Activated CD8-positive, alpha-beta memory T cell treated with anti-CD3 and anti-CD28 coated beads, Interleukin-2, amount 50 U/mL, for 48 hours (primary cell): Measurements from ENCODE around the gene MIGA1.
"Not testable (repeated sequence)": the region's sequence is repeated elsewhere in the genome, so short reads cannot be mapped to it uniquely, and the experiment has no call there.

Source experiments
- DNase-seq: peaks from one replicate; pipeline ENCODE4 v3.0.0-alpha.2; 2020

MIGA1 gene

DNA sequence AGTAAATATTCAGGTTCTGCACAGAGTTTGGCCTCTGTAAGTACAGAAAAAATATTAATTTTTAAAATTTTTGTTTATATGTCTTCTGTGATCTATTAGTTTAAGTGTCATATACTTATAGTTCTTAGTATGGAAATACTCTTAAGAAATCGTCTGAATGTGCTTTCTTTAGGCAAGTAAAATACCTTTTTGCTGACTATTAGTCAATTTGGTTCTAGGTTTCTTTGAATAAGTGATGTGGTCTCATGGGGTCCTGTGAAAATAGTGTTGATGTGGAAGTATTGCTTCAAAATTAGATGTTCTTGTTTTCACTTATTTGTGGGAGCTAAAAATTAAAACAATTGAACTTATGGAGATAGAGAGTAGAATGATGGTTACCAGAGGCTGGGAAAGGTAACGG lies 23.9 kb downstream of the MIGA1 start:
- no peak for DNase-seq

DNA sequence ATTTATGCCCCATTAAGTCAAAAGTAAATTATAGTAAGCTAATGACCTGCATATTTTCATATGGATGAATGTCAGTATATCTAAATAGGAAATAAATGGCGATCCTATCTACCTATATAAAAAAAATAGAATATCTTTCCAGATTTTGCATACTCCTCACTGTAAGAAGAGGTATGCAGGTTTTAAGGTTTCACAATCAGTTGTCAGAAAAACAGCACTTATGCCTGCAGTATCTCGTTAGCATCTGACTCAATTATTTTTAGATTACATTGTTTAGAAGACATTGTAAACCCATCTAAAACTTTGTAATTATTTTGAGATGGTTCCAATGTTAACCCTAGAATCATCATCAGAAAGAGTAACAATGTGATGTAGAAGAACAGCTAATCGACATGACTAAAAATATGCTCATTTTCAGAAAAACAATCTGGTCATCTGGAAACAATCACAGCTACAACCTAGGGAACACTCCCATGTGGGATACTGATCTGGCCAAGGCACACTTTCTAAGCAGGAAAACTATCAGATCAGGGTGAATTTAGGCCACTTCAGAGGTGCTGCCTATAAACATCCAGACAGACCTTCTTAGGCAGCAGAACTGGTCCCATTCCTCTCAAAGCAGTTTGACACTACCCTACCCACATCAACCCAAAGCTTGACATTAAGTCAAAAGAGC lies 30.5 kb downstream of the MIGA1 start:
- not testable (repeated sequence) for DNase-seq

DNA sequence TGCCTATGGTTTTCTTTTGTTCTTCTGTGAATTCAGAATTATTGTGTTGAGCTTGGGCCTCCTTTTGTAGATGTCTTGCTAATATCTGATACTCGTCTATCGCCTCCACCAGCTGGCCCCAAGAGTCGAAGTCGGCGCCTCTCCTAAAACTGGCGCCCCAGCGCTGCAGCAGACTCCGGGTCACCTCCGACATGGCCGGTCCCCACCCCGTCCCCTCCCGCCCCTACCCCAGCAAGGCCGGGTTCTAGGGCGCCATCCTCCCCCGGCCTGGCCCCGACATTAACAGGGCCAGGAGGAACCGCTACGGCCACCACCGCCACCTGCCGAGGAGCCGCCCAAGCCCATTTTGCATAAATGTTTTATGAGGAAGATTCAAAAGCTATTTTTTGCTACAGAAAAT lies 32.1 kb downstream of the MIGA1 start:
- DNase-seq: not testable (repeated sequence)

DNA sequence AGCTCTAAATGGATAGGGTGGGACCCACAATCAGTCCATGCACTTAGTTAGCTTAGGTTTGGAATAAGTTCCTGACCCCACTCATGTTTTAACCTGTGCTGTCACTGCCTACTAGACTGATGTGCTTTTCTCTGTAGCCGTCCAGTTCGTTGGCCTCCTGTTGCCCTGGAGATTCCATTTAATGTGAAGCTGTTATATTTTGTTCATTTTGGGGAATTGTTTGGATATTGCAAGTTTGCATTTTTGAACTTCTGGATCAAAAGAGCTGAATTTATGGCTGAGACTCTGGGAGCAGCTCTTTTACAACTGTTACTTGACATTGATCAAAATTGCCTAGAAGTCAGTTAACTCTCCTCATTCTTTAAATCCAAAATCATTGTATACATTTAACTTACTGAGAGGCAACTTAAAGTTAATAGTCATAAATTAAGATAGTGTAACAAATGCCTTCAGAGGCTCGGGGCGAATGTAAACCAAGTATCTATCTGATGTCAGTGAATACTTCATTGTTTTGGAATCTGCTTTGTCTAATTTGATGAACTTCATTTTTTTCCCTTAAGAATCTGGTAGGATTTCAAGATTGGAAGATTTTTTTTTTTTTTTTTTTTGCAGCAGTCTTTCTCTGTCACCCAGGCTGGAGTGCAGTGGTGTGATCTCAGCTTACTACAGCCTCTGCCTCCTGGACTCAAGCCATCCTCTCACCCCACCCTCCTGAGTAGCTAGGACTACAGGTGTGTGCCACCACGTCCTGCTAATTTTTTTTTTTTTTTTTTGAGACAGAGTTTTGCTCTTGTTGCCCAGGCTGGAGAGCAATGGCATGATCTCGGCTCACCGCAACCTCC lies 38.1 kb downstream of the MIGA1 start:
- no peak for DNase-seq

DNA sequence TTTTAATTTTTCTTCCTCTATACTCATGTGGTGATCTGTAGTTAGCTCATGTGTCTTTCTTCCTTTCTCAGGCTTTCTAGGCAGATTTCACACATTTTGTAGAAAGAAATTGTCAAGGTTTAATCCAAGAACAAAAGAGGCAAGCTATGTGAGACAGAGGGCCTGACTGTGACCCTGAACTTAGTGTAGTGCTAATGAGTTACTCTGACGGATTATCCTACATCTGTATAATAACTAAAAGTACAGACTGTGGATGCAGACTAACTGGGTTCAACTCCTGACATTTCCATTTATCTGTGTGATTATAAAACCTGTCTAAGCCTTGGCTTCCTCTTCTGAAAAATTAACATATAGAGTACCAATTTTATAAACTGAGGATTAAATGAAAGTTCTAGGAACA lies 40.7 kb downstream of the MIGA1 start:
- no peak for DNase-seq

DNA sequence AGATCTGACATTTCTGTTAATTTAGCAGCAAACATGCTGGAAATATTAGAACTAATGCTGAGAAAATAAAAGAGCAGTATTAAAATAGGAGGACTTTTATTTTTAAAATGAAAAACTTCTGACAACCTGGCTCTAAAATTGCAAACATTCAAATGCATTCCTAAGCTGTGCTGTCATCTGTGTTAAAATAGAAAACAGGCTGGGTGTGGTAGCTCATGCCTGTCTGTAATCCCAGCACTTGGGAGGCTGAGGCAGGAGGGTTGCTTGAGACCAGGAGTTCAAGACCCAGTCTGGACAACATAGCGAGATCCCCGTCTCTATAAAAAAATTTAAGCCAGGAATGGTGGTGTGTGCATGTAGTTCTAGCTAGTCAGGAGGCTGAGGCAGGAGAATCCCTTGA lies 44.6 kb downstream of the MIGA1 start:
- no peak for DNase-seq

DNA sequence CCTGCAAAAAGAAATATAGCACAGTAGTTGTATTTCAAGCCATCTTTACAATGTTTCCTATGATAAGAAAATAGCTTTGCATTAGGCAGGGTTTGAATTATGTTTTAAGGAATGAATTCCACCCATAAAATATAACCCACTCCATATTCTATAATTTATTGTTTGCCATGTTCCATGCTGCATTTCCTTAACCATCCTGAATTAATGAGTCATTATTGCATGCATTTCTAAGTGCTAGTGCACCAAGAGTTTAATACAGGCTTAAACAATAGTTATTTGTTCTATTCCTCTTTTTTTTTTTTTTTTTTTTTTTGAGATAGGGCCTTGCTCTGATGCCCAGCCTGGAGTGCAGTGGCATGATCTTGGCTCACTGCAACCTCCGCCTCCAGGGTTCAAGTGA lies 45.2 kb downstream of the MIGA1 start:
- DNase-seq: no peak

DNA sequence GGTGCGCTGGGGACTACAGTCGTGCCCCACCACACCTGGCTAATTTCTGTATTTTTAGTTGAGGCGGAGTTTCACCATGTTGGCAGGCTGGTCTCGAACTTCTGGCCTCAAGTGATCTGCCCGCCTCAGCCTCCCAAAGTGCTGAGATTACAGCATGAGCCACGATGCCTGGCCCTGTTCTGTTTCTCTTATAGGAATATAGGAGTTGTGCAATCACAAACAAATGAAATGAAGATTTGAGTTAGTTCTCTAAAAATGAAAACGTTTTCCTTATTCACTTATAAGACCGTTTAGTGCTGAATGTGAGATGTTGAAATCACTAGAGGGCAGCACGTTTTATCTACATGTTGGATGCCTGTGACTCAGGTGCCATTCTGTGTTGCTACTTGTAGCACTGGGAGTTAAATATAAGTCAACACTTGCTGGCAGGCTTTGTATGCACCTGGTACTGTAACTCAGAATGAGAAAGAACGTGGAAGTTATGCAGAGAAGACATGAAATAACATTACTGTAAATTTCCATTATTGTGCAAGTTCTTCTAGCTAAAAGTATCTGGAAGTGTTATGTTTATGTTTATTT lies 45.8 kb downstream of the MIGA1 start:
- no peak for DNase-seq

DNA sequence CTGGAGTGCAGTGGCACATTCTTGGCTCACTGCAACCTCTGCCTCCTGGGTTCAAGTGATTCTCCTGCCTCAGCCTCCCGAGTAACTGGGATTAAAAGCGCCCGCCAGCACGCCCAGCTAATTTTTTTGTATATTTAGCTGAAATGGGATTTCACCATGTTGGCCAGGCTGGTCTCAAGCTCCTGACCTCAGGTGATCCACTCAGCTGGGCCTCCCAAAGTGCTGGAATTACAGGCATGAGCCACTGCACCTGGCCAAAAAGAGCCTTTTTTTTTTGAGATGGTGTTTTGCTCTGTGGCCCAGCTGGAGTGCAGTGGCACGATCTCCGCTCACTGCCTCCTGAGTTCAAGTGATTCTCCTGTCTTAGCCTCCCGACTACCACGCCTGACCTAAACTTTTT lies 47.4 kb downstream of the MIGA1 start:
- not testable (repeated sequence) for DNase-seq

DNA sequence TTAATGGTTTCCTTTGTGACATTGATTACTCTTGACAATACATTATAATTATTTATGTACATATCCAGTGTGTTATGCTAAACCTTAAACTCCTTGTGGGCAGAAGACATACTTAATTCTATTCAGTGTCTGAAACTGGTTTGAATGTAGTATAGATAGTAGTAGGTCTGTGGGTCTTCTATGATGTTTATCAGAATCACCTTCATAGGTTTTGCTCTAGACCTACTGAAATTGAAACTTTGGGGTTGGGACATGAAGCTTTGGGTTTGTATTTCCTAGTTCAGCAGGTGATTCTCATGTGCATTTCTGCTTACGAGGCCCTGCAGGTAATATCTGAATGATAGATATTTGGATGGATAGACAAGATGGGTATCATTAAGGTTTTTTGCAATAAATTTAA lies 48.6 kb downstream of the MIGA1 start:
- DNase-seq: no peak

DNA sequence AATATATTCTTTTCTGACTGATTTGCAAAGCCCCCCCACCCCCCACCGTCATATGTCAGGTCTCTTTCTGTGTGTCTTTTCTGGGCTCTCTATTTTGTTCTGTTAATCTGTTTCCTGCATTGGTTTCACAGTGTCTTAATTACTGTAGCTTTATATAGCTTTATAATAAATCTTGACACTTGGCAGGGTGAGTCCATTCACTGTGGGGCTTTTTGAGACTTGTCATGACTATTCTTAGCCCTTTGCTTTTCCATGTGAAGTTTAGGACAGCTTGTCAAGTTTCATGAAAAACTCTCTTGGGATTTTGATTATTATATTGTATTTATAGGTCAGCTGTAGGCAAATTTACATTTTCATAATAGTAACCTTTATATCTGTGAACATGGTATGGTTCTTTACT lies 50.4 kb downstream of the MIGA1 start:
- DNase-seq: no peak

DNA sequence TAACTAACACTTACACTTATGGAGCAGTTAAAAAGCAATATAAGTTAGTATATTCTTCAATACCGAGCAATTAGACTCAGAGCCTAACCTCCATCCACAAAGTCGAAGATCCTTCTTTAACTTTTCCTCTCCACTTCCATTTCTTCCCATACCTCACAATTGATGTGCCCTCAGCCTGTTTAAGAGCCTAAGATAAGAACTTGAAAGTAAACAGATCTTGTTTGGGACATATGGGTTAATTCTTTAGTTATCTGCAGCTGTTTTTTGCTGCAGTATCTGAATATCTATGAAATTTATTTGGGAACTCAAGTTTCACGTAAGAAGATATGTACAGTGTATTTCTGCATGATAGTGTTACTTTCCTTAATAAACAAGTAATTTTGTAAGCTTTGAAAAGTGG lies 51.5 kb downstream of the MIGA1 start:
- no peak for DNase-seq

DNA sequence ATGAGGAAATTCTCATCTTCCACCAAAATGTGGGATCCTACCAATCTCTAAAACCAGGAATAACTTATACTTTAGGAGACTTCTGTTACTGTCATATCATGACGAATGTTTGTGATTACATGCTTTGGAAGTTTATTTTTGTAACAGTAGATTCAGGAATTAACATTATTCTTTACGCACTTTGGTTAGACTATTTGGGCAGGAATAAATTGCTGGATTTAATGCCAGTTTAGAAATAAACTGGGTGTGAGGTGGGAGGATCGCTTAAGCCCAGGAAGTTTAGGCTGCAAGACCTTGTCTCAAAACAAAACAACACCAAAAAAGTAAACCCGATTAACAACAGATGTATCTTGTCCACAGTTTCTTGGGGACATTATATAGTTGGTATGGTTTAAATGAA lies 52.1 kb downstream of the MIGA1 start:
- no peak for DNase-seq

DNA sequence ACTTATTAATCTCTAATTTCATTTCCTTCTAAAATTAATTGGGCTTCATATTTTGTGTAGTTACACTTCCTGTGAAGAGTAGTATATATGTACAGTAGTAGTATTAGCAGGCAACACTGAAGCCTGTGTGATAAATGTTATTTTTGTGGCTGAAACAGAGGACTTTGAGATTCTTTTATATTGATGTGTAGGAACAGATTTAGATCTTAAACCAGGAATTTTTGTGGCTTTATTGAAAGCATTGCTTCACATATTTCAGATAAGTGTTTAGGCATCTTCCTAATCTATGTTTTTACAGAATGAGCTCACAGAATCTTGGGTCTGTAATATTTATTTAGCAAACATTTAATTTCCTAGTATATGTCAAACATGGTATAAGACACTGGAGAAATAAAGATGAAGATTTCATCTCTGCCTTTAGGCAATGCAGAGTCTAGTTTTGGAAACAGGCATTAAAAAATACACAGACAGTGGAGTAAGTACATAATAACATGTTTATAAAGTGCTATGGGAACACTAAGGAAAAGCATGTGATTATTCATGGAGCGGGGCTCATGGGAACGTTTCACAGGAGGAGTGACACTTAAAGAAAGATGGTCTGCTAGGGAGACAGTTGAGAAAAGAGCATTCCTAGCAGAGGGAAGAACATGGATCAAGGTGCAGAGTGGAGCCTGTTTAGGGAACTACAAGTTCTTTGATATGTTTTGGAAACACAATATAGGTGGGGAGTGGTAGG lies 52.7 kb downstream of the MIGA1 start:
- no peak for DNase-seq

DNA sequence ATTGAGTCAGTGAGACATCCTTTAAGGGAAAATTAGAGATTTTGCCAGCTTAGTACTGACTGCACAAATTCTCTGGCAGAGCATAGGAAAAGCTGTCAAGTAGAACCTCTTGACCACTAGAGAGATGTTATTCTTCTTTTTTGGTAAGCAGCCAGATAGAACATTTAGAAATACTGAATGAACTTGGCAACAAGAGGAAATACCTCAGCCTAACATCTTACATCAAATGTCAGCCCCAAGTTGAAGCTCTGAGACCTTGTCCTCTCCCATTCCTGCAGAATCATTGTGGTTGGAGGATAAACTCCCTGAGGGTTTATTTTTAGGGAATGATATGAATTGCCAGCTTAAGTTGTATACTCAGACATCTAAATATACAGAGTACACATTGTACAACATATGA lies 53.5 kb downstream of the MIGA1 start:
- no peak for DNase-seq

DNA sequence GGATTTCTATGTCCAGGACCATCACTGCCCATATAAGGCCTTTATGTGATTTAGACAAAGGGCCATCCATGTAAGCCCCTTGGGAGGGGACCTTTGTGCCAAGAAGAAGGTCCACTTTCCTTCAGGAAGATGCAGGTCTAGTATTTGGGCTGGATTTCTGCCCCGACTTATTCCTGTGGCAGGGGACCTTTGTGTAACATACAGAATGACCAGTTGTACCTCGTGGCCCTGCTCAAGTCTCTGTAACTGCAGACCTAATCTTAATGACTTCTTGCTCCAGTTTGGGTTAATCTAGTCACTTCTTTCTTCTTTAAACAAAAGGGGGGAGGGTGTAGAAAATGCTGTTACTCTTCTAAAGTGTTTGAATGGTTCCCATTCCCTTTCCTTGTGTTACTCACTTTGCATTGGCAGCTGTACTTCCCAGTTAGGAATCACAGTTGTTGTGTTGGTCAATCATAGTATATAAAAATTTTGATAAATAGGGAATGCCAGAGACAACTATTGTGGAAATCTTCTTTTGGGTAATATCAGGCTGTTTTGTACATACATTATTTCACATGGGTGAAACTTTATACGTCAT lies 54.2 kb downstream of the MIGA1 start:
- no peak for DNase-seq

DNA sequence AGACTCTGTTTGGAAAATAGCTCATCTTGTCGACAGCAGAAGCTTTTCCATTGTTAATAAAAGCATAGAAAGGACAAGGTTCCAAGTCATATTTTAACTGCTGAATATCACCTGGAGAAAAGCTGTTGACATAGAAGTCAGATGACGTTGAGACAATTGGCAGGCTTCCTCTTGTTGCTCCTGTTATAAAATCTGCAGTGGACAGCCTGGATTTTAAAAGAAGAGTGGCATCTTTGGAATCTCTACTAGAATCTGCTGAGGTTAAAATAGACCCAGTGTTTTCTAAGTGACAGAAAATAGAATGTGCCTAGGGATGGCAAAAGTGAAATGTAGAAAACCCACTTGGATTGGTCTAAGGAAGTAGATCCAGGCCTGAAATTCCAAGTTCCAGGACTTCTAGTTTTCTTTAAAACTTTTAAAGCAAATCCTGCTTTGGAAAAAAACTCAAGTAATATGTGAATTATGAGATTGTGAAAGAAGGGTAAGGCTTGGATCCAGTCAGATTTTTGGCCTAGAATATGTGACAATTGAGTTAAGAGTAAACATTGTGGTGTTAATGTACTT lies 55.4 kb downstream of the MIGA1 start:
- no peak for DNase-seq

DNA sequence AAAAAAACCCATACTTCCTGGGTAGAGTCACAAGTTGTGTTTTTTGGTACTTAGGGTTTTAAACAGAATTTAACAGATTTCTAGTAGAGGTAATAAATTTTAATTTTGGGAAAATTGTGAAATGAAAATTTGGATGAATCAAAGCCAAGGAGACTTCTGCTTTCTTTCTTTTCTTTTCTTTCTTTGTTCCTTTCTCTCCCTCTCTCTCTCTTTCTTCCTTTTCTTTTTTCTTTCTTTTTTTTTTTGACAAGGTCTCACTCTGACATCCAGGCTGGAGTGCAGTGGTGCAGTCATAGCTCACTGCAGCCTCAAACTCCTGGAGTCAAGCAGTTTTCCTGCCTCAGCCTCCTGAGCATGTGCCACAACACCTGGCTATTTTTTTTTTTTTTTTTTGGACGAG lies 62.1 kb downstream of the MIGA1 start:
- DNase-seq: no peak

DNA sequence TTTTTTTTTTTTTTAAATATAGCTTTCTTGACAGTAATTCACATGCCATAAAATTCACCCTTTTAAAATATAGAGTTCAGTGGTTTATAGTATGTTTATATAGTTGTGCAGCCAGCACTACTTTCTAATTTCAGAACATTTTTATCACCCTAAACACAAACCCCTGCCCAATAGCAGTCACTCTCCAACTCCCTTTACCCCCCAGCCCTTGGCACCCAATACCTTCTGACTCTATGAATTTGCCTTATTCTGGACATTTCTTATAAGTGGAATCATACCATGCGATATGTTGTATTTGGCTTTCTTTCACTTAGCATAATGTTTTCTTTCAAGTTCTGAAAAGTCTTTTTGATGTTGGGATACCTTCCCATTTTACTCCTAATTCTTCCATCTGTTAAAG lies 66.5 kb downstream of the MIGA1 start:
- DNase-seq: no peak

DNA sequence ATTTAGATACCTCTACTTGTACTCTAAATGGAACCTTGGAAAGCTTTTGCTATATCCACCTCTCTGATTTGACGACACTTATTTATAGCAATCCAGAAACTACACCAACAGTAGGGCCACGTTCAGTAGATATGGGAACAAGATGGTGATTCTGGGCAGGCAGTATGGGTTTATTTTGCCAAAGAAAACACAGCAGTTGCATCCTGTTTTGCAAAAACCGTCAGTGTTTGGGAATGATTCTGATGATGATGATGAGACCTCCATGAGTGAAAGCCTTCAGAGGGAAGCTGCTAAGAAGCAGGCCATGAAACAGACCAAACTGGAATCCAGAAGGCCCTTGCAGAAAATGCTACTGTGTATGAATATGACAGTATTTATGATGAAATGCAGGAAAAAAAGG lies 67.5 kb downstream of the MIGA1 start:
- DNase-seq: no peak

DNA sequence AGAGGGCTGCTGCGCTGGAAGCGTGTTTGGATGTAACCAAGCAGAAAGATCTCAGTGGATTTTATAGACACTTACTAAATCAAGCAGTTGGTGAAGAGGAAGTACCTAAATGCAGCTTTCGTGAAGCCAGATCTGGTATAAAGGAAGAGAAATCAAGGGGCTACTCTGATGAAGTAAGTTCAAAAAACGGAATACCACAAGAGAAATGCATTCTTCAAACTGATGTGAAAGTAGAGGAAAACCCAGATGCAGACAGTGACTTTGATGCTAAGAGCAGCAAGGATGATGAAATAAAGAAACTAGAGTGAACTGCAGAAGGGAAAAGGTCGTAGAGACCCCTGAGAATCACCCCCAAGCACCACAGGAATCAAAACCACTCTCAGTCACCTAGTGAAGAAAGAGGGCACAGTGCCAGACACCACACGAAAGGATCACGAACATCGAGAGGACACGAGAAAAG lies 68.2 kb downstream of the MIGA1 start:
- DNase-seq: no peak

DNA sequence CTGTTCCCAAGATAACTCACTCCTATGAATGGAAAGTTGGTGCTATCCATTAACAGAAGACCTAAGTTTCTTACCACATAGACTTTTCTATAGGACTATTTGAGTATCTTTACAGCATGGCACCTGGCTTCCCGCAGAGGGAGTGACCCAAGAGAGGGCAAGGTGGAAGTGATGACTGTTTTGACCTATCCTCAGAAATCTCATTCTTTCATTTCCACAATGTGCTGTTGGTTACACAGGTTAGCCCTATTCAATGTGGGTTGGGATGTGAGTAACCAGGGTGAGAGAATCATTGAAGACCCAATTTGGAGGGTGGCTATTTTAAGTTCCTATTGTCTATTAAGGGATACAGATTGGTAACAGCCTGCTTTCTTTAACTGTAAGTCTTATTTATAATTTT lies 70.6 kb downstream of the MIGA1 start:
- DNase-seq: no peak

DNA sequence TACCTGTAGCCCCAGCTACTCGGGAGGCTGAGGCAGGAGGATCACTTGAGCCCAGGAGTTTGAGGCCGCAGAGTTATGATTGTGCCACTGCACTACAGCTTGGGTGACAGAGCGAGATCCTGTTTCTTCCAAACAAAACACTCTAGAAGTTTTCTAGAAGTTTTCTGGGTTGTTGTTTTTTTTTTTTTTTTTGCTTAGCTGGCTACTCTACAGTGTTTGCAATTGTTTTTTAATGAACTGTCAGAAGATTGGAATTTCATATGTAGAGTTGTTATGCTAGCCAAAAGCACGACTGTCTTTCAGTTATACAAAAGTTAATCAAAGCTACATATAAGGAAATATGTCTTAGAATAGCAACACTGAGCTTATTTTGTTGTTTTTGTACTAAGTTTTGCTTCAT lies 78.1 kb downstream of the MIGA1 start:
- DNase-seq: no peak
